SK-N-MC (cell line): ENCODE measurements around the gene BCS1L.

Experiments used
- EZH2 ChIP-seq: fragments of 200-600 bp; sonication (generic); IDR thresholded peaks from one replicate; pipeline ENCODE4 v1.6.1; 2017; ENCODE audit warnings: antibody characterized with exemption
- FOXP2 ChIP-seq: optimal IDR thresholded peaks from 2 replicates; pipeline ENCODE3; 2011; ENCODE audit warnings: mild to moderate bottlenecking, moderate library complexity; ENCODE audit not compliant: insufficient read depth; ENCODE audit errors: extremely low read length, control extremely low read depth
- POLR2AphosphoS5 ChIP-seq: IDR thresholded peaks from 2 replicates; pipeline ENCODE4 v1.6.1; 2012; ENCODE audit warnings: mild to moderate bottlenecking, low read depth, low read length, borderline replicate concordance

DNA sequence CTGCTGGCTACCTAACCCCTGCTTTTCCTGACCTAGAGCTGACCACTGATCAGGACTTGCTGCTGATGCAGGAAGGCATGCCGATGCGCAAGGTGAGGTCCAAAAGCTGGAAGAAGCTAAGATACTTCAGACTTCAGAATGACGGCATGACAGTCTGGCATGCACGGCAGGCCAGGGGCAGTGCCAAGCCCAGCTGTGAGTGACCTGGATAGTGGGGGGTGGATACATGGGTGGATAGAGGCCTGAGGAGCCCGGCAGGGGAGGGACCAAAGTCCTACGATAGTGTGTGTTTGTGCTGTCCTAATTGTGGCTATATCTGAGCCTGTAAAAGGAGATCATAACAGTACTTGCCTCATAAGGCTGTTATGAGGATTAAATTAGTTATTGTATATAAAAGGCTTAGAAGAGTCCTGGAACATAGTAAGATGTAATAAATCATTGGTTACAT, 43.6 kb upstream of the BCS1L start:
- TF ChIP-seq POLR2AphosphoS5: no peak
- no peak for TF ChIP-seq EZH2
- no peak for TF ChIP-seq FOXP2
